RKO (cell line): ENCODE measurements around the gene TNFRSF6B.
"Not testable (repeated sequence)": the region's sequence is repeated elsewhere in the genome, so short reads cannot be mapped to it uniquely, and the experiment has no call there.

ENCODE experiments used
- DNase-seq: peaks from one replicate; pipeline ENCODE4 v3.0.0-alpha.2; 2016; ENCODE audit warnings: low spot score

TNFRSF6B gene

DNA sequence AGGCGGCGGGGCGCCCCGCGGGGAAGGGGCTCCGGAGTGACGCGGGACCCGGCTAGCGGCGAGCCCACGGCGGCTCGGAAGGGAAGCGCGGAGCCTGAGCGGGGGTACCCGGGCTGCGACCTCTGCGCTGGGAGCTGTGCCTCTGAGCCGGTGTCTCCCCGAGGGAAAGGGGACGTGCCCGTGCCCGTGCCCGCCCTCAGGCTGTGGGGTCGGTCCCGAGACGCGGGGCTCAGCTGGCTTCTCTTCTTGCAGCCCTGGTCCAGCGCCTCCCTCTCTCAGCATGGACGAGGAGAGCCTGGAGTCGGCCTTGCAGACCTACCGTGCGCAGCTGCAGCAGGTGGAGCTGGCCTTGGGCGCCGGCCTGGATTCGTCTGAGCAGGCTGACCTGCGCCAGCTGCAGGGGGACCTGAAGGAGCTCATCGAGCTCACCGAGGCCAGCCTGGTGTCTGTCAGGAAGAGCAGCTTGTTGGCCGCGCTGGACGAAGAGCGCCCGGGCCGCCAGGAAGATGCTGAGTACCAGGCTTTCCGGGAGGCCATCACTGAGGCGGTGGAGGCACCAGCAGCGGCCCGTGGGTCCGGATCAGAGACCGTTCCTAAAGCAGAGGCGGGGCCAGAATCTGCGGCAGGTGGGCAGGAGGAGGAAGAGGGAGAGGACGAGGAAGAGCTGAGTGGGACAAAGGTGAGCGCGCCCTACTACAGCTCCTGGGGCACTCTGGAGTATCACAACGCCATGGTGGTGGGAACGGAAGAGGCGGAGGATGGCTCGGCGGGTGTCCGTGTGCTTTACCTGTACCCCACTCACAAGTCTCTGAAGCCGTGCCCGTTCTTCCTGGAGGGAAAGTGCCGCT, 12.1 kb downstream of the TNFRSF6B start:
- DNase-seq, result peak; percentile 47

DNA sequence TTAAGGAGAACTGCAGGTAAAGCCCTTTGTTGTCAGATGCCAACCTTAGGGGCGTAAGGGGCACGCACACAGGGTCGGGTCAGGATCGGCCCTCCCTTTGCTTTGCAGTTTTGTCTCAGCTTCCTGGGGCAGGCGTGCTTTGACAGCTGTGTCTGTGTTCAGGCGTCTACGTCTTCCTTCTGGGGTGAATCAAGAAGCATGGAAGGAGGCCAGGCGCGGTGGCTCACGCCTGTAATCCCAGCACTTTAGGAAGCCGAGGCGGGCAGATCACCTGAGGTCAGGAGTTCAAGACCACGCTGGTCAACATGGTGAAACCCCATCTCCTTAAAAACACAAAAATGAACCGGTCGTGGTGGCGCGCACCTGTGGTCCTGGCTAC, 12.7 kb downstream of the TNFRSF6B start:
- peak; percentile 63 for DNase-seq

DNA sequence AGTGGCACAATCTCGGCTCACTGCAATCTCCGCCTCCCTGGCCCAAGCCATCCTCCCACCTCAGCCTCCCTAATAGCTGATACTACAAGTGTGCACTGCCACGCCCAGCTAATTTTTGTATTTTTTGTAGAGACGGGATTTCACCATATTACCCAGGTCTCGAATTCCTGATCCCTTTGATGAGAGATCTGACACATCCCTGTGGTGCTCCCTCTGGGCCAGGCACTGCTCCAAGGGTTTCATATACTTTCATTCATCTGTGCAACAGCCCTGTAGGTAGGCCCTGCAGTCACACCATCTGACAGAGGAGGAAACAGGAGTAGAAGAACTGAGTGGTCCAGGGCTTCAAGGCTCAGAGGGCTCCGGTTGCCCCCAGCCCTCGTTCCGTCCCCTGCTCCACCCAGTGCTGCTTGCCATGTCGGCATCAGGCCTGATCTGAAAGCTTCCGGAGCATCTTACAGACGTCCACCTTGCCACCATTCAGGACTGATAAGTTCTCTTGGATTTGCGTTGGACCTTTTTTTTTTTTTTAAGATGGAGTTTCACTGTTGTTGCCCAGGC, 14.7 kb downstream of the TNFRSF6B start:
- DNase-seq, result no peak

DNA sequence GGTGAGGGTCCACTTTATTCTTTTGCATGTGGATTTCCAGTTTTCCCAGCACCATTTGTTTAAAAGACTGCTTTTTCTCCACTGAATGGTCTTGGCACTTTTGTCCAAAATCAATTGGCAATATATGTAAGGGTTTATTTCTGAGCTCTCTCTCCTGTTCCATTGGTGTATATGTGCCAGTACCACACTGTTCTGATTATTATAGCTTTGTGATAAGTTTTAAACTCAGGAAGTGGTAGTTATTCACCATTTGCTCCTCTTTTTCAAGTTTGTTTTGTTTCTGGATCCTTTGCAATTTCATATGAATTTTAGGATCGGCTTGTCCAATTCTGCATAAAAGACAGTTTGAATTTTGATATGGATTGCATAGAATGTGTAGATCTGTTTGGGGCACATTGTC, 15.7 kb downstream of the TNFRSF6B start:
- DNase-seq, result no peak

DNA sequence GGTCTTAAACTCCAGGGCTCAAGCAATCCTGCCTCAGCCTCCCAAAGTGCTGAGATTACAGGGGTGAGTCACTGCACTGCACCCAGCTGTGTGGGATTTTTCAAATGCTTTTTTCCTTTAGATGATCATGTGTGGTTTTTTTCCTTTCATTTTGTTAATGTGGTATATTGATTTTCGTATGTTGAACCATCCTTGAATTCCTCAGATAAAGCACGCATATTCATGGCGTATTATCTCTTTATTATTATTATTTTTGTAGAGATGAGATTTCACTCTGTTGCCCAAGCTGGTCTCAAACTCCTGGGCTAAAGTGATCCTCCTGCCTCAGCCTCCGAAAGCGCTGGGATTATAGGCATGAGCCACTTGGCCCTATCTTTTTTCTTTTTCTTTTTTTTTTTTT, 18.4 kb downstream of the TNFRSF6B start:
- DNase-seq, result no peak

DNA sequence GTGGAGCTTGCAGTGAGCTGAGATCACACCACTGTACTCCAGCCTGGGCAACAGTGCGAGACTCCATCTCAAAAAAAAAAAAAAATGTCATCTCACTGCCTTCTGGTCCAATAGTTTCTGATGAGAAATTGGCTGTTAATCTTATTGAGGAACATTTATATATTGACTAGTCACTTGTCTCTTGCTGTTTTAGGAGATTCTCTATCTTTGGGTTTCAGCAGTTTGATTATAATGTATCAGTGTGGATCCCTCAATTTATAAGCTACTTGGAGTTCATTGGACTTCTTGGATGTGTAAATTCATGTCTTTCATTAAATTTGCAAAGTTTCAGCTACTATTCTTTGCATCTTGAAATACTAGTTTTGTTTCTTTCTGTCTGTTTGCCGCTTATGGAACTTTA, 22.5 kb downstream of the TNFRSF6B start:
- no peak for DNase-seq

DNA sequence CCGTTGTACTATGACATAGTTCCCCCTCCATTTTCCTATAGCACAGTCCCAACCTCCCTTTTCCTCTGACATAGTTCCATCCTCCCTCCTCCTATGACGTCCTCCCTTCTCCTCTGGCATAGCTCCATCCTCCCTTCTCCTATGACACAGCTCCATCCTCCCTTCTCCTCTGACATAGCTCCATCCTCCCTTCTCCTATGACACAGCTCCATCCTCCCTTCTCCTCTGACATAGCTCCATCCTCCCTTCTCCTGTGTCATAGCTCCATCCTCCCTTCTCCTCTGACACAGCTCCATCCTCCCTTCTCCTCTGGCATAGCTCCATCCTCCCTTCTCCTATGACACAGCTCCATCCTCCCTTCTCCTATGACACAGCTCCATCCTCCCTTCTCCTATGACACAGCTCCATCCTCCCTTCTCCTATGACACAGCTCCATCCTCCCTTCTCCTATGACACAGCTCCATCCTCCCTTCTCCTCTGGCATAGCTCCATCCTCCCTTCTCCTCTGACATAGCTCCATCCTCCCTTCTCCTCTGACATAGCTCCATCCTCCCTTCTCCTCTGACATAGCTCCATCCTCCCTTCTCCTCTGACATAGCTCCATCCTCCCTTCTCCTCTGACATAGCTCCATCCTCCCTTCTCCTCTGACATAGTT, 26.6 kb downstream of the TNFRSF6B start:
- DNase-seq, result not testable (repeated sequence)

DNA sequence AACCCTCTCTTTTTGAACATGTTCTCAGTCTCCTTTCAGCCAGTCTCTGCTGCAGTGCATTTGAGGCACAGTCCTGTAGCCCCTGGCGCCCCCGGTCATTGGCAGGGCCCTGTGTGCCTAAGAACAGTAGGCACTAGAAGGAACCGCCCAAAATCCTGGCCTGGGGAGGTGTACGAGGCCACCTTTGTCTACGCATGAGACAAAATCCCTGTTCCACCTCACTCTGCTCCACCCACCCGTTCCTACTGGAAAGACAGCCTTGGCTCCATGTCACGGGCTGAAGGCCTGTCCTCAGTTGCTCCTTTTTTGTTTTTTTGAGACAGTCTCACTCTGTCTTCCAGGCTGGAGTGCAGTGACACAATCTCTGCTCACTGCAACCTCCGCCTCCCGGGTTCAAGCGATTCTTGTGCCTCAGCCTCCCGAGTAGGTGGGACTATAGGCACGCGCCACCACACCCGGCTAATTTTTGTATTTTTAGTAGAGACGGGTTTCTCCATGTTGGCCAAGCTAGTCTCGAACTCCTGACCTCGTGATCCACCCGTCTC, 33.8 kb downstream of the TNFRSF6B start:
- not testable (repeated sequence) for DNase-seq

DNA sequence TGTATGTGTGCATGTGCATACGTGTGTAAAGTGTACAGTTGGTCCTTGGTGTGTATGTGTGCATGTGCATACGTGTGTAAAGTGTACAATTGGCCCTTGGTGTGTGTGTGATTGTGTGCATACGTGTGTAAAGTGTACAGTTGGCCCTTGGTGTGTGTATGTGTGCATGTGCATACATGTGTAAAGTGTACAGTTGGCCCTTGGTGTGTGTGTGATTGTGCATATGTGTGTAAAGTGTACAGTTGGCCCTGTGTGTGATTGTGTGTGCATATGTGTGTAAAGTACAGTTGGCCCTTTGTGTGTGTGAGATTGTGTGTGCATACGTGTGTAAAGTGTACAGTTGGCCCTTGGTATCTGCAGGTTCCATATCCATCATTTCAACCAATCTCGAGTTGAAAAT, 35.0 kb downstream of the TNFRSF6B start:
- DNase-seq, result no peak

DNA sequence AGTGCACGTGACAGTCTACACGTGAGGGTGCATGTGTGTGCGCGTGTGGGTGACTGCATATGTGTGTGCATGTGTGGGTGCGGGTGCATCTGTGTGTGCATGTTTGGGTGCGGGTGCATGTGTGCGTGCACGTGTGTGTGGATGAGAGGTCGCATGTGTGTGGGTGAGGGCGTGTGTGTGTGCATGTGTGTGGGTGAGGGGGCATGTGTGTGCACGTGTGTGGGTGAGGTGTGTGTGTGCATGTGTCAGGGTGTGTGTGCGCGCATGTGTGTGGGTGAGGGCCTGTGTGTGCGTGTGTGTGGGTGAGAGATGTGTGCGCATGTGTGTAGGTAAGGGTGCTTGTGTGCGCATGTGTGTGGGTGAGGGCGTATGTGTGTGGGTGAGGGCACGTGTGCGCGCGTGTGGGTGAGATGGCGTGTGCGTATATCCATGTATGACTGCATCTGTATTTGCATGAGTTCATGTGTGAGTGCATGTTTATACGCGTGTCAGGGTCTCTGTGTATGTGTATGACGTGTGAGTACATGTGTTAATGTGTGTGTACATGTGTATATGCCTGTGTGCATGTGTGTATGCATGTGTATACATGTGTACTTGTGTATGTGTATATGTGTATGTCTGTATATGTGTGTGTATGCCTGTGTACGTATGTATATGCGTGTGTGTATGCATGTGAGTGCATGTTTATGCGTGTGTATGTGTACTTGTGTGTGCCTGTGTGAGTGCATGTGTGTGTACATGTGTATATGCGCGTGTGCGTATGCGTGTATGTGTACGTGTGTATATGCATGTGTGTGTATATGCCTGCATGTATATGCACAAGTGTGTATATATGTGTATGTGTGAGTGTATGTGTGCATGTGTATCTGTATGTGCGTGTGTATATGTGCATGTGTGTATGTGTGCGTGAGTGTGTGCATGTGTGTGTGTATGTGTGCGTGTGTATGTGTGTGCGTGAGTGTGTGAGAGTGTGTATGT, 36.0 kb downstream of the TNFRSF6B start:
- DNase-seq, result no peak

DNA sequence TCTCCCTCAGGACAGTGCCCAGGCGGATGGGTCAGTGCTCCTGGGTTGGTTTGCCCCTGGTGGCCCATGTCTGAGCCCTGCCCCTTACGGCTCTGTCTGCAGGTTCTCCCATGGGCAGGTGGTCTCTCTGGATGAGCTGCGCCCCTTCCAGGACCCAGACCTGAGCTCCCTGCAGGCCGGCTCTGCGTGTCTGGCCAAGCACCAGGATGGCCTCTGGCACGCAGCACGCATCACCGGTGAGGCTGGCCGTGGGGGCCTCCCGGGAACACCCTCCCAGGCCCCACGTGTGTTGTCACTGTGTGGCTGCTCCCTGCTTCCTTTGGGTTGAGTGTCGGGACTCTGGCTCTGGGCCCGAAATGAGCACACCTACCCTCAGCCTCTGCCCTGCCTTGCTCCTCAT, 36.7 kb downstream of the TNFRSF6B start:
- no peak for DNase-seq

DNA sequence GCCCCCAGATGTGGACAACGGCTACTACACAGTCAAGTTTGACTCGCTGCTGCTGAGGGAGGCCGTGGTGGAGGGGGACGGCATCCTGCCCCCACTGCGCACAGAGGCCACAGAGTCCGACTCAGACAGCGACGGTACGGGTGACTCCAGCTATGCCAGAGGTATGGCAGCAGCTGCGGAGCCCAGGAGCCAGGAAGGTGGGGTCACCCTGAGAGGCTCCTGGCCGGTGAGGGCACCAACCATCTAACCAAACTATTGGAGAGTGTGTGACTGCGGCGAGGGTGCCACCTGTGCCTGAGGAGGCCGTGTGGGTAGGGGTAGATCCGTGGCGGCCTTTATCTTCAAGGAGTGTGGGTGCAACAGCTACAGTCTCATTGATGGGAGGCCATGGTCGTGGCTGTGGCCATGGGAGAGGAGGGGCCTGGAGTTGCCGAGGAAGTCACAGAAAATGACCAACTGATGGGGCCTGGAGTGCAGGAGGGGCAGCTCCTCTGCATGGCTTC, 37.2 kb downstream of the TNFRSF6B start:
- no peak for DNase-seq

DNA sequence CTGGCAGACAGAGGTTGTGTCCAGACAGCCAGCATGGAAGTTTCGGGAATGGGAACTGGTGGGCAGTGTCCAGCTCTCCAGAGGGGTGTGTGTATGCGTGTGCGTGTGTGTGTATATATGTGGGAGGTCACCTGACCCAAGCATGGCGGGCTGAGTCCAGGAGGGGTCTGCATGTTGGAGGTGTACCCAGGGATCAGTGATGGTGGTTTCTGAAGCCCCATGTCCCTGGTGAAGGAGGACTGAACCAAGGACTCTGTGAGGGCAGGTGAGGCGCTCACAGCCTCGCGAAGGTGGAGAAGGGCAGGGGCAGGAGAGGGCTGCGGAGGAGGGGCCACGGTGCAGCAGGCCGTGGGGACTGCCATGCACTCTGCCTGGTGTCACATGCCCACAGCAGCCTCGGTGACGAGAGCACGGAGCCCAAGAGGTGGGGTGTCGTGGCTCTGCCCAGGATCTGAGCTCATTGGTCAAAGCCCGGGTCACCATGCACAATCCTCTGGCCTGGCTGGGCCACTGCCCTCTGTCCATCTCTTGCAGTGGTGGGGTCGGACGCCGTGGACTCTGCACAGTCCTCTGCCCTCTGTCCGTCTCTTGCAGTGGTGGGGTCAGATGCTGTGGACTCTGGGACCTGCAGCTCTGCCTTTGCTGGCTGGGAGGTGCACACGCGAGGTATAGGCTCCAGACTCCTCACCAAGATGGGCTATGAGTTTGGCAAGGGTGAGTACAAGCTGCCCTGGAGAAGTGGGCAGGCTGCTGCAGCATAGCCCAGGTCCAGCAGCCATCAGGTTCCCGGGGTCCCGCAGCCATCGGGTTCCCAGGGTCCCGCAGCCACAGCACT, 37.9 kb downstream of the TNFRSF6B start:
- no peak for DNase-seq

DNA sequence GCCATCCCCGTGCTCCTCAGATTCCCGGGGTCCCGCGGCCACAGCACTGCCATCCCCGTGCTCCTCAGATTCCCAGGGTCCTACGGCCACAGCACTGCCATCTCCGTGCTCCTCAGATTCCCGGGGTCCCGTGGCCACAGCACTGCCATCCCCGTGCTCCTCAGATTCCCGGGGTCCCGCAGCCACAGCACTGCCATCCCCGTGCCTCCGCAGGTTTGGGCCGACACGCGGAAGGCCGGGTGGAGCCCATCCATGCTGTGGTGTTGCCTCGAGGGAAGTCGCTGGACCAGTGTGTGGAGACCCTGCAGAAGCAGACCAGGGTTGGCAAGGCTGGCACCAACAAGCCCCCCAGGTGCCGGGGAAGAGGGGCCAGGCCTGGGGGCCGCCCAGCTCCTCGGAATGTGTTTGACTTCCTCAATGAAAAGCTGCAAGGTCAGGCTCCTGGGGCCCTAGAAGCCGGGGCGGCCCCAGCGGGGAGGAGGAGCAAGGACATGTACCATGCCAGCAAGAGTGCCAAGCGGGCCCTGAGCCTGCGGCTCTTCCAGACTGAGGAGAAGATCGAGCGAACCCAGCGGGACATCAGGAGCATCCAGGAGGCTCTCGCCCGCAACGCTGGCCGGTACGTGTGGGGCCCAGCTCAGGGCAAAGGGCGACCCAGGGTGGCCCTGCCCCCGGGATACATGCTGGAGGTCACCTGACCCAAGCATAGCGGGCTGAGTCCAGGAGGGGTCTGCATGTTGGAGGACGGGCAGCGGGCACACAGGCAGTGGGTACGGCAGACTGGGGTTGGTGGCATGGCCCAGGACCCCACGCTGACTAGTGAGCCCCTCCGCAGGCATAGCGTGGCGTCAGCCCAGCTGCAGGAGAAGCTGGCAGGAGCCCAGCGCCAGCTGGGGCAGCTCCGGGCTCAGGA, 38.8 kb downstream of the TNFRSF6B start:
- no peak for DNase-seq

DNA sequence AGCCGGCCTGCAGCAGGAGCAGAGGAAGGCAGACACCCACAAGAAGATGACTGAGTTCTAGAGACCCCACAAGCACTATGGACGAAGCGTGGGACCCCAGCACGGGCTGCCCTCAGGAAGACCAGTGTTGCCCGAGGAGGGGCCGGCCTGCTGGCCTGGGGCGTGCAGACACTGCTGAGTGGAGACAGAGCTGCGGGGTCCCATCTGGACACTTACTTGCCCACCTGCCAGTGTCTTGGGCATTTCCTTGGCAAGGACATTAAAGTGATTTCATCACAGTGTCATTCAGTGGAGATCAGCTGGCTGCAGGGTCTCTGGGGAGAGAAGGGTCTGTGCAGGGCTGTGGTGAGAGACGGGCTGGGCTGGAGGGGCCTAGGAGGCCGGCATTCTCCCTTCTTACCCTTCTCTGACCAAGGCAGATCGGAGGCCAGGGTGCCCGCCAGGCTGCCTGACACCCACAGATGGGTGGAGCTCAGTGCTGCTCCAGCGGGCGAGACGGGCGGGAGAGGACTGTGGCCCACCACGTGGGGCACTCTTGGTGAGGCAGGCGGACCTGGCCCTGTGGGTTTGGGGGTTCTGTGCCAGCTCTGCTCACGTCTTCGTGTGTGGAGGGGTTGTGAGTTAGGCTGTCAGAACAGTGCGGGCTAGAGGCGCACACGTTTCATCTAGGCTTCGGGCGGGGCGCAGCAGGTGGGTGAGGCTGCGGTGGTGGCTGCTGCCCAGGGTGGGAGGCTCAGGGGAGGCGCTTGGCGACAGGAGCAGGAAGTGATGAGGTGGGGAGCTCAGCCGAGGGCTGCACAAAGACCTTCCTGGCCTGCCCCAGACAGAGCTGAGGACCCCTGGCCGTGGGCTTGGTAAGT, 39.6 kb downstream of the TNFRSF6B start, which contains the start of gene LIME1:
Gene LIME1, plus strand, starts transcription at position 806 of the 860 bp plus-strand sequence. CDS start 886 bp downstream, outside the sequence.
- no peak for DNase-seq

DNA sequence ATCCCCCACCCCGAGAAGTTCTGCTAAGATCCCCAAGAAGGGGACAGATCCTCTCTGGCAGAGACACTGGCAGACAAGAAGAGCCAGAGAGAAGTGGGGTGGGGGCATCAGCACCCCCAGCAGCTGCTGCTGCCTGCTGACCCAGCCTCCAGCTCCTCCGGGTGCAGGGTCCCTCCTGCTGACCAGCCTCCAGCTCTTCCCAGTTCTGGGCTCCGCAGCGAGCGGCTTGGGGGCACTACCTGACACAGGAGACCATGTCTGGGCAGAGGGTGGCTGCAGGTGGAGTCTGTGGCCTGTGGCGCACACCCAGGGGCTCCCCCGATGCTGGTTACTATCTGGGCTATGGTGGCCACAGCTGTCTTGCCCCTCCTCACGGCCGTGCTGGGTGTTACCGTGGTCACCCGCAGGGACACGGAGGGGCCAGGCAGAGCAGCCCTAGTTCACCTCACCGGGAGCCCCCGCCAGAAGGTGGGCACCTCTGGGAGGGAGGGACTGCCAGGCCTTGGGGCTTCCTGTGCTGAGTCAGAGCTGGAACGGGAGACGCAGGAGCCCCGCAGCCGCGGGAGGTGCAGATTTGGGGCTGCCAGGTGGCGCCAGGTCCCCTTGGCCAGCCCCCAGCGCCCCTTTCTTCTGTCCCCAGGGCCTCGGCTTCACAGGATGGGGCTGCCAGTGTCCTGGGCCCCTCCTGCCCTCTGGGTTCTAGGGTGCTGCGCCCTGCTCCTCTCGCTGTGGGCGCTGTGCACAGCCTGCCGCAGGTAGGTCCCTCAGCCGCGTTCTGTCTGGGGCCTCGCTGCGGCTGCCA, 40.6 kb downstream of the TNFRSF6B start:
- no peak for DNase-seq

DNA sequence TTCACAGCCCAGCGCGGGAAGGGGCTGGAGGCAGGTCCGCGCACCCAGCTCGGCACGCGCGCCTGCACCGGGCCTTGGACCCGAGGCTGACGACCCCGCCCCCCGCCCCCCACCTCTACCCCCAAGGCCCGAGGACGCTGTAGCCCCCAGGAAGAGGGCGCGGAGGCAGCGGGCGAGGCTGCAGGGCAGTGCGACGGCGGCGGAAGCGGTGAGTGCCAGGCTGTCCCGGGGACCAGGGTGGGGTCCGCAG, 41.2 kb downstream of the TNFRSF6B start:
- no peak for DNase-seq
